HCT116 (cell line): ENCODE measurements around the gene CSNK2A1. TPM values are rescaled to one million over a fixed set of nuclear protein-coding genes. Genes with fewer than 3 reads are reported as not detected.

Experiments
- ATAC-seq: fragments of 200-7000 bp; cut with Tn5 transposase; 2 replicates; pipeline ENCODE4 v1.9.1; 2020; ENCODE audit warnings: mild to moderate bottlenecking, moderate library complexity
- BruUV-seq: library from RNA; stranded (reverse); fragments of 400-500 nt; replicated peaks from 2 replicates; lab custom pipeline; 2021; lab: Mats Ljungman, UMichigan
- CTCF ChIA-PET: fragments of 300-600 bp; sonication (Branson Sonifier 250); formaldehyde crosslinking; loops from one replicate; lab custom pipeline; 2021; ENCODE audit warnings: antibody characterized with exemption; lab: Charles Lee
- POLR2A ChIA-PET: fragments of 300-600, 350-600 bp; sonication (Branson Sonifier 250); formaldehyde crosslinking; loops from one replicate; lab custom pipeline; 2021; ENCODE audit warnings: antibody characterized with exemption; lab: Charles Lee
- RAD21 ChIA-PET, 2 experiments: fragments of 300-600 bp; sonication (Branson Sonifier 250); formaldehyde crosslinking; loops; one replicate each; lab custom pipeline; 2023; ENCODE audit warnings: low total read pairs in 2 of 2; ENCODE audit not compliant: uncharacterized antibody in 2 of 2, unreplicated experiment in 2 of 2, low non-redundant PET in 1 of 2; lab: Charles Lee
- DNase-seq: peaks from one replicate; pipeline ENCODE4 v3.0.0-alpha.2; 2010; ENCODE audit warnings: low read depth, low spot score
- H2AFZ ChIP-seq: fragments of 200-600 bp; shearing (Covaris generic), sonication (generic); 2 replicates; pipeline ENCODE4 v1.6.1; 2017; ENCODE audit warnings: low read depth, mixed run types, mixed read lengths, antibody characterized with exemption, low read length; ENCODE audit not compliant: poor library complexity, severe bottlenecking
- H3K27ac ChIP-seq: 2 replicates; pipeline ENCODE4 v1.5.1; 2012; ENCODE audit warnings: low read depth, low read length
- H3K27me3 ChIP-seq: fragments of 200-600 bp; sonication (generic); 2 replicates; pipeline ENCODE4 v1.6.1; 2016; ENCODE audit warnings: mixed run types, low read length, mixed read lengths; ENCODE audit not compliant: insufficient read depth
- H3K36me3 ChIP-seq, 2 experiments: fragments of 200-500 bp in 1 of 2; fragments of 200-600 bp in 1 of 2; sonication (Bioruptor generic) in 1 of 2; sonication (generic) in 1 of 2; 2 replicates each; pipeline versions ENCODE4 v1.5.1 to v1.6.1; 2014 to 2016; ENCODE audit warnings: low read length in 2 of 2, inconsistent platforms in 1 of 2, mixed read lengths in 1 of 2, mixed run types in 1 of 2; ENCODE audit not compliant: insufficient read depth in 2 of 2, control insufficient read depth in 1 of 2
- H3K4me1 ChIP-seq, 2 experiments: fragments of 200-600 bp in 1 of 2; sonication (generic) in 1 of 2; 2 replicates each; pipeline versions ENCODE4 v1.5.1 to v1.6.1; 2012 to 2017; ENCODE audit warnings: low read length in 2 of 2, inconsistent platforms in 1 of 2, mild to moderate bottlenecking in 1 of 2, mixed read lengths in 1 of 2, mixed run types in 1 of 2, moderate library complexity in 1 of 2; ENCODE audit not compliant: insufficient read depth in 2 of 2, control insufficient read depth in 1 of 2
- H3K4me2 ChIP-seq: fragments of 200-600 bp; sonication (generic); 2 replicates; pipeline ENCODE4 v1.6.1; 2017; ENCODE audit warnings: mixed run types, low read length, mixed read lengths
- H3K4me3 ChIP-seq, 2 experiments: fragments of 200-600 bp in 1 of 2; sonication (generic) in 1 of 2; replicated peaks in 1 of 2; 2 replicates each; pipeline ENCODE4 v1.5.1; 2011 to 2016; ENCODE audit warnings: low read length in 2 of 2, control low read depth in 1 of 2, low read depth in 1 of 2, mild to moderate bottlenecking in 1 of 2, mixed read lengths in 1 of 2, mixed run types in 1 of 2
- H3K79me2 ChIP-seq: fragments of 200-600 bp; sonication (generic); 2 replicates; pipeline ENCODE4 v1.6.1; 2017; ENCODE audit warnings: mild to moderate bottlenecking, mixed run types, low read length, moderate library complexity, mixed read lengths; ENCODE audit not compliant: insufficient read depth
- H3K9ac ChIP-seq: fragments of 200-600 bp; sonication (generic); 2 replicates; pipeline ENCODE4 v1.6.1; 2016; ENCODE audit warnings: low read length, mixed read lengths
- H3K9me2 ChIP-seq: fragments of 200-600 bp; sonication (generic), shearing (Covaris generic); 2 replicates; pipeline ENCODE4 v1.6.1; 2017; ENCODE audit warnings: mixed run types, mild to moderate bottlenecking, moderate library complexity; ENCODE audit not compliant: insufficient read depth
- H3K9me3 ChIP-seq, 2 experiments: fragments of 200-500 bp in 1 of 2; fragments of 200-600 bp in 1 of 2; sonication (Bioruptor generic) in 1 of 2; sonication (generic) in 1 of 2; 2 replicates each; pipeline ENCODE4 v1.6.1; 2014 to 2017; ENCODE audit warnings: low read length in 2 of 2, mixed read lengths in 2 of 2, inconsistent platforms in 1 of 2, low read depth in 1 of 2, mild to moderate bottlenecking in 1 of 2, mixed run types in 1 of 2, moderate library complexity in 1 of 2; ENCODE audit not compliant: control insufficient read depth in 1 of 2, insufficient read depth in 1 of 2
- H4K20me1 ChIP-seq: fragments of 200-600 bp; sonication (generic), shearing (Covaris generic); 2 replicates; pipeline ENCODE4 v1.6.1; 2017; ENCODE audit warnings: mixed run types, mild to moderate bottlenecking, moderate library complexity; ENCODE audit not compliant: insufficient read depth
- ATF3 ChIP-seq: IDR thresholded peaks from 2 replicates; pipeline ENCODE4 v1.6.1; 2012
- CBX3 ChIP-seq: IDR thresholded peaks from 2 replicates; pipeline ENCODE4 v1.6.1; 2012; ENCODE audit warnings: low read depth
- CEBPB ChIP-seq: IDR thresholded peaks from 2 replicates; pipeline ENCODE4 v1.6.1; 2012; ENCODE audit warnings: low read depth
- CTCF ChIP-seq, 3 experiments: fragments of 200-600 bp in 1 of 3; sonication (generic) in 1 of 3; IDR thresholded peaks in 2 of 3; conservative IDR thresholded peaks in 1 of 3; 2 replicates each; pipeline ENCODE4 v1.5.1; 2012 to 2017; ENCODE audit warnings: low read depth in 2 of 3, low read length in 2 of 3, antibody characterized with exemption in 1 of 3, borderline replicate concordance in 1 of 3, control low read depth in 1 of 3, mild to moderate bottlenecking in 1 of 3, mixed read lengths in 1 of 3, mixed run types in 1 of 3, moderate library complexity in 1 of 3; ENCODE audit not compliant: insufficient read depth in 1 of 3
- ELF1 ChIP-seq: IDR thresholded peaks from 2 replicates; pipeline ENCODE4 v1.6.1; 2012; ENCODE audit warnings: low read depth, borderline replicate concordance
- EZH2 ChIP-seq: fragments of 200-600 bp; sonication (generic); IDR thresholded peaks from 2 replicates; pipeline ENCODE4 v1.6.1; 2017; ENCODE audit warnings: antibody characterized with exemption, mixed run types
- EZH2phosphoT487 ChIP-seq: fragments of 200-600 bp; IDR thresholded peaks from 2 replicates; pipeline ENCODE4 v1.6.1; 2018; ENCODE audit warnings: antibody characterized with exemption, borderline replicate concordance
- JUND ChIP-seq: IDR thresholded peaks from 2 replicates; pipeline ENCODE4 v1.6.1; 2012
- MAX ChIP-seq: IDR thresholded peaks from 2 replicates; pipeline ENCODE4 v1.6.1; 2012
- POLR2A ChIP-seq: IDR thresholded peaks from 2 replicates; pipeline ENCODE4 v1.7.0; 2011; ENCODE audit warnings: borderline replicate concordance; ENCODE audit not compliant: insufficient read depth, insufficient read length; ENCODE audit errors: extremely low read depth
- POLR2AphosphoS5 ChIP-seq: IDR thresholded peaks from 2 replicates; pipeline ENCODE4 v1.6.1; 2011; ENCODE audit warnings: mild to moderate bottlenecking, low read depth, low read length, moderate library complexity
- RAD21 ChIP-seq: IDR thresholded peaks from 2 replicates; pipeline ENCODE4 v1.6.1; 2012; ENCODE audit warnings: low read depth, mild to moderate bottlenecking
- REST ChIP-seq: IDR thresholded peaks from 2 replicates; pipeline ENCODE4 v1.6.1; 2012; ENCODE audit warnings: low read depth
- SP1 ChIP-seq: IDR thresholded peaks from 2 replicates; pipeline ENCODE4 v1.6.1; 2012; ENCODE audit warnings: low read depth
- SRF ChIP-seq: IDR thresholded peaks from 2 replicates; pipeline ENCODE4 v1.6.1; 2012; ENCODE audit warnings: low read depth
- TCF7L2 ChIP-seq: IDR thresholded peaks from 2 replicates; pipeline ENCODE4 v1.7.0; 2011; ENCODE audit warnings: borderline replicate concordance, inconsistent platforms; ENCODE audit not compliant: insufficient read depth, insufficient read length; ENCODE audit errors: extremely low read depth
- YY1 ChIP-seq: IDR thresholded peaks from 2 replicates; pipeline ENCODE4 v1.6.1; 2011; ENCODE audit warnings: low read length, low read depth, moderate library complexity, mild to moderate bottlenecking; ENCODE audit not compliant: insufficient replicate concordance; ENCODE audit errors: extremely low read depth
- ZBTB33 ChIP-seq: IDR thresholded peaks from 2 replicates; pipeline ENCODE4 v1.6.1; 2011; ENCODE audit warnings: mild to moderate bottlenecking, low read length, moderate library complexity; ENCODE audit not compliant: insufficient replicate concordance; ENCODE audit errors: extremely low read depth
- ZNF274 ChIP-seq: fragments of 200-500 bp; sonication (Bioruptor generic); IDR thresholded peaks from 2 replicates; pipeline ENCODE4 v1.6.1; 2014; ENCODE audit warnings: mild to moderate bottlenecking, low read depth, low read length, inconsistent platforms
- intact Hi-C: fragments of 100-400 bp; cut with micrococcal nuclease; formaldehyde crosslinking; loops from 2 replicates; pipeline ENCODE4 v1.10.0; 2022
- total RNA-seq: library from RNA; stranded (reverse); gene quantifications from one replicate; pipeline ENCODE4 v1.2.1, GENCODE V29; 2021; ENCODE audit not compliant: unreplicated experiment

The CSNK2A1 gene
- total RNA-seq, 1 experiment from 2014 or later, result 284 TPM

- H4K20me1 ChIP-seq, result peaks cover 50% of the 10 kb centered on the region; the same call in 1 of the 2 replicates
- CTCF ChIA-PET, result no interaction called here
- H3K4me1 ChIP-seq, result no peaks in the 10 kb centered on the region
- ATAC-seq, result no peak
- H3K27ac ChIP-seq, result no peak overlapping the region
- H3K36me3 ChIP-seq, result peaks cover 0 to 14% of the 10 kb centered on the region in 2 experiments; a peak in 2 of 4 replicates
- POLR2A ChIA-PET, result no interaction called here
- no TSS peak for BruUV-seq
- peaks cover 100% of the 10 kb centered on the region for H3K79me2 ChIP-seq
- no peak for TF ChIP-seq JUND
- no peak for TF ChIP-seq CTCF (IDR thresholded peaks at IDR 0.05 in 2 of 3, conservative IDR thresholded peaks at IDR 0.05 in 1 of 3; ENCODE audit: borderline replicate concordance in 1 of 3, insufficient read depth in 1 of 3, low read depth in 2 of 3, low read length in 2 of 3)
- TF ChIP-seq MAX, result no peak
- no peak for TF ChIP-seq EZH2
- no peak for TF ChIP-seq TCF7L2
- TF ChIP-seq RAD21, result no peak
- TF ChIP-seq SRF, result no peak
- TF ChIP-seq POLR2A, result no peak
- TF ChIP-seq CEBPB, result no peak
- no peak for TF ChIP-seq YY1
- TF ChIP-seq ATF3, result no peak
- TF ChIP-seq POLR2AphosphoS5, result no peak
- no peak for TF ChIP-seq ELF1
- TF ChIP-seq ZNF274, result no peak
- TF ChIP-seq EZH2phosphoT487, result no peak
- no peak for TF ChIP-seq REST
- no peak for TF ChIP-seq ZBTB33
- TF ChIP-seq CBX3, result no peak
- TF ChIP-seq SP1, result no peak
- no peak overlapping the region for H2AFZ ChIP-seq
- RAD21 ChIA-PET, result no interaction called here
- no peak overlapping the region for H3K4me2 ChIP-seq
- H3K4me3 ChIP-seq, result no peak overlapping the region
- H3K9me2 ChIP-seq, result no peaks in the 10 kb centered on the region
- H3K9me3 ChIP-seq, result peaks cover 0 to 6% of the 10 kb centered on the region in 2 experiments; a peak in 3 of 4 replicates
- intact Hi-C loops, result no loop called here
- H3K9ac ChIP-seq, result no peak overlapping the region
- no peaks in the 10 kb centered on the region for H3K27me3 ChIP-seq
- DNase-seq, result no peak
Measured at GRCh38 chr20:515696-516095, 27.9 kb downstream of the CSNK2A1 start.
